Fibroblast of mammary gland (primary cell): Measurements from ENCODE around the gene TATDN2.

Source experiments
- DNase-seq: peaks from one replicate; pipeline ENCODE4 v3.0.0-alpha.2; 2010; ENCODE audit warnings: low read depth
- H3K4me3 ChIP-seq: 2 replicates; pipeline ENCODE4 v1.5.1; 2011; ENCODE audit warnings: low read depth, mild to moderate bottlenecking, low read length, moderate library complexity; ENCODE audit not compliant: control insufficient read depth
- CTCF ChIP-seq: conservative IDR thresholded peaks from 2 replicates; pipeline ENCODE4 v1.5.1; 2011; ENCODE audit warnings: low read depth, low read length, inconsistent platforms; ENCODE audit not compliant: control insufficient read depth, insufficient read depth

The TATDN2 gene

GRCh38 chr3:10299175-10299574 lies 50.9 kb downstream of the TATDN2 start:
- no peak overlapping the region for H3K4me3 ChIP-seq
- peak; percentile 38 for DNase-seq
- peak; percentile 1 for TF ChIP-seq CTCF

- no peak for TF ChIP-seq CTCF
- DNase-seq, result peak; percentile 40
- H3K4me3 ChIP-seq, result no peak overlapping the region
Observed at GRCh38 chr3:10299679-10300078, 51.4 kb downstream of the TATDN2 start.

- no peak for TF ChIP-seq CTCF
- no peak overlapping the region for H3K4me3 ChIP-seq
- no peak for DNase-seq
Observed at GRCh38 chr3:10300087-10300486, 51.8 kb downstream of the TATDN2 start.

- no peak for DNase-seq
- no peak for TF ChIP-seq CTCF
- no peak overlapping the region for H3K4me3 ChIP-seq
Observed at GRCh38 chr3:10303105-10303504, 54.8 kb downstream of the TATDN2 start.

- no peak overlapping the region for H3K4me3 ChIP-seq
- no peak for DNase-seq
- no peak for TF ChIP-seq CTCF
Observed at GRCh38 chr3:10303785-10304184, 55.5 kb downstream of the TATDN2 start.

GRCh38 chr3:10304905-10305304 lies 56.6 kb downstream of the TATDN2 start:
- TF ChIP-seq CTCF, result no peak
- no peak for DNase-seq
- no peak overlapping the region for H3K4me3 ChIP-seq

GRCh38 chr3:10305331-10305902 lies 57.2 kb downstream of the TATDN2 start:
- H3K4me3 ChIP-seq, result no peak overlapping the region
- DNase-seq, result no peak
- no peak for TF ChIP-seq CTCF
